HCT116 (cell line): Measurements from ENCODE around the gene FEM1B. TPM values are rescaled to one million over a fixed set of nuclear protein-coding genes. Genes with fewer than 3 reads are reported as not detected.

ENCODE experiments used
- ATAC-seq: fragments of 200-7000 bp; cut with Tn5 transposase; 2 replicates; pipeline ENCODE4 v1.9.1; 2020; ENCODE audit warnings: mild to moderate bottlenecking, moderate library complexity
- BruUV-seq: library from RNA; stranded (reverse); fragments of 400-500 nt; replicated peaks from 2 replicates; lab custom pipeline; 2021; lab: Mats Ljungman, UMichigan
- CTCF ChIA-PET: fragments of 300-600 bp; sonication (Branson Sonifier 250); formaldehyde crosslinking; loops from one replicate; lab custom pipeline; 2021; ENCODE audit warnings: antibody characterized with exemption; lab: Charles Lee
- POLR2A ChIA-PET: fragments of 300-600, 350-600 bp; sonication (Branson Sonifier 250); formaldehyde crosslinking; loops from one replicate; lab custom pipeline; 2021; ENCODE audit warnings: antibody characterized with exemption; lab: Charles Lee
- RAD21 ChIA-PET, 2 experiments: fragments of 300-600 bp; sonication (Branson Sonifier 250); formaldehyde crosslinking; loops; one replicate each; lab custom pipeline; 2023; ENCODE audit warnings: low total read pairs in 2 of 2; ENCODE audit not compliant: uncharacterized antibody in 2 of 2, unreplicated experiment in 2 of 2, low non-redundant PET in 1 of 2; lab: Charles Lee
- DNase-seq: peaks from one replicate; pipeline ENCODE4 v3.0.0-alpha.2; 2010; ENCODE audit warnings: low read depth, low spot score
- H2AFZ ChIP-seq: fragments of 200-600 bp; shearing (Covaris generic), sonication (generic); 2 replicates; pipeline ENCODE4 v1.6.1; 2017; ENCODE audit warnings: low read depth, mixed run types, mixed read lengths, antibody characterized with exemption, low read length; ENCODE audit not compliant: poor library complexity, severe bottlenecking
- H3K27ac ChIP-seq: 2 replicates; pipeline ENCODE4 v1.5.1; 2012; ENCODE audit warnings: low read depth, low read length
- H3K27me3 ChIP-seq: fragments of 200-600 bp; sonication (generic); 2 replicates; pipeline ENCODE4 v1.6.1; 2016; ENCODE audit warnings: mixed run types, low read length, mixed read lengths; ENCODE audit not compliant: insufficient read depth
- H3K36me3 ChIP-seq, 2 experiments: fragments of 200-500 bp in 1 of 2; fragments of 200-600 bp in 1 of 2; sonication (Bioruptor generic) in 1 of 2; sonication (generic) in 1 of 2; 2 replicates each; pipeline versions ENCODE4 v1.5.1 to v1.6.1; 2014 to 2016; ENCODE audit warnings: low read length in 2 of 2, inconsistent platforms in 1 of 2, mixed read lengths in 1 of 2, mixed run types in 1 of 2; ENCODE audit not compliant: insufficient read depth in 2 of 2, control insufficient read depth in 1 of 2
- H3K4me1 ChIP-seq, 2 experiments: fragments of 200-600 bp in 1 of 2; sonication (generic) in 1 of 2; 2 replicates each; pipeline versions ENCODE4 v1.5.1 to v1.6.1; 2012 to 2017; ENCODE audit warnings: low read length in 2 of 2, inconsistent platforms in 1 of 2, mild to moderate bottlenecking in 1 of 2, mixed read lengths in 1 of 2, mixed run types in 1 of 2, moderate library complexity in 1 of 2; ENCODE audit not compliant: insufficient read depth in 2 of 2, control insufficient read depth in 1 of 2
- H3K4me2 ChIP-seq: fragments of 200-600 bp; sonication (generic); 2 replicates; pipeline ENCODE4 v1.6.1; 2017; ENCODE audit warnings: mixed run types, low read length, mixed read lengths
- H3K4me3 ChIP-seq, 2 experiments: fragments of 200-600 bp in 1 of 2; sonication (generic) in 1 of 2; replicated peaks in 1 of 2; 2 replicates each; pipeline ENCODE4 v1.5.1; 2011 to 2016; ENCODE audit warnings: low read length in 2 of 2, control low read depth in 1 of 2, low read depth in 1 of 2, mild to moderate bottlenecking in 1 of 2, mixed read lengths in 1 of 2, mixed run types in 1 of 2
- H3K79me2 ChIP-seq: fragments of 200-600 bp; sonication (generic); 2 replicates; pipeline ENCODE4 v1.6.1; 2017; ENCODE audit warnings: mild to moderate bottlenecking, mixed run types, low read length, moderate library complexity, mixed read lengths; ENCODE audit not compliant: insufficient read depth
- H3K9ac ChIP-seq: fragments of 200-600 bp; sonication (generic); 2 replicates; pipeline ENCODE4 v1.6.1; 2016; ENCODE audit warnings: low read length, mixed read lengths
- H3K9me2 ChIP-seq: fragments of 200-600 bp; sonication (generic), shearing (Covaris generic); 2 replicates; pipeline ENCODE4 v1.6.1; 2017; ENCODE audit warnings: mixed run types, mild to moderate bottlenecking, moderate library complexity; ENCODE audit not compliant: insufficient read depth
- H3K9me3 ChIP-seq, 2 experiments: fragments of 200-500 bp in 1 of 2; fragments of 200-600 bp in 1 of 2; sonication (Bioruptor generic) in 1 of 2; sonication (generic) in 1 of 2; 2 replicates each; pipeline ENCODE4 v1.6.1; 2014 to 2017; ENCODE audit warnings: low read length in 2 of 2, mixed read lengths in 2 of 2, inconsistent platforms in 1 of 2, low read depth in 1 of 2, mild to moderate bottlenecking in 1 of 2, mixed run types in 1 of 2, moderate library complexity in 1 of 2; ENCODE audit not compliant: control insufficient read depth in 1 of 2, insufficient read depth in 1 of 2
- H4K20me1 ChIP-seq: fragments of 200-600 bp; sonication (generic), shearing (Covaris generic); 2 replicates; pipeline ENCODE4 v1.6.1; 2017; ENCODE audit warnings: mixed run types, mild to moderate bottlenecking, moderate library complexity; ENCODE audit not compliant: insufficient read depth
- CBX3 ChIP-seq: IDR thresholded peaks from 2 replicates; pipeline ENCODE4 v1.6.1; 2012; ENCODE audit warnings: low read depth
- CEBPB ChIP-seq: IDR thresholded peaks from 2 replicates; pipeline ENCODE4 v1.6.1; 2012; ENCODE audit warnings: low read depth
- CTCF ChIP-seq, 3 experiments: fragments of 200-600 bp in 1 of 3; sonication (generic) in 1 of 3; IDR thresholded peaks in 2 of 3; conservative IDR thresholded peaks in 1 of 3; 2 replicates each; pipeline ENCODE4 v1.5.1; 2012 to 2017; ENCODE audit warnings: low read depth in 2 of 3, low read length in 2 of 3, antibody characterized with exemption in 1 of 3, borderline replicate concordance in 1 of 3, control low read depth in 1 of 3, mild to moderate bottlenecking in 1 of 3, mixed read lengths in 1 of 3, mixed run types in 1 of 3, moderate library complexity in 1 of 3; ENCODE audit not compliant: insufficient read depth in 1 of 3
- EGR1 ChIP-seq: IDR thresholded peaks from 2 replicates; pipeline ENCODE4 v1.6.1; 2012; ENCODE audit warnings: low read depth
- ELF1 ChIP-seq: IDR thresholded peaks from 2 replicates; pipeline ENCODE4 v1.6.1; 2012; ENCODE audit warnings: low read depth, borderline replicate concordance
- EZH2 ChIP-seq: fragments of 200-600 bp; sonication (generic); IDR thresholded peaks from 2 replicates; pipeline ENCODE4 v1.6.1; 2017; ENCODE audit warnings: antibody characterized with exemption, mixed run types
- EZH2phosphoT487 ChIP-seq: fragments of 200-600 bp; IDR thresholded peaks from 2 replicates; pipeline ENCODE4 v1.6.1; 2018; ENCODE audit warnings: antibody characterized with exemption, borderline replicate concordance
- FOSL1 ChIP-seq: IDR thresholded peaks from 2 replicates; pipeline ENCODE4 v1.6.1; 2012; ENCODE audit warnings: low read depth
- POLR2A ChIP-seq: IDR thresholded peaks from 2 replicates; pipeline ENCODE4 v1.7.0; 2011; ENCODE audit warnings: borderline replicate concordance; ENCODE audit not compliant: insufficient read depth, insufficient read length; ENCODE audit errors: extremely low read depth
- RAD21 ChIP-seq: IDR thresholded peaks from 2 replicates; pipeline ENCODE4 v1.6.1; 2012; ENCODE audit warnings: low read depth, mild to moderate bottlenecking
- REST ChIP-seq: IDR thresholded peaks from 2 replicates; pipeline ENCODE4 v1.6.1; 2012; ENCODE audit warnings: low read depth
- SIN3A ChIP-seq: IDR thresholded peaks from 2 replicates; pipeline ENCODE4 v1.6.1; 2012; ENCODE audit warnings: low read depth
- SP1 ChIP-seq: IDR thresholded peaks from 2 replicates; pipeline ENCODE4 v1.6.1; 2012; ENCODE audit warnings: low read depth
- SRF ChIP-seq: IDR thresholded peaks from 2 replicates; pipeline ENCODE4 v1.6.1; 2012; ENCODE audit warnings: low read depth
- TCF7L2 ChIP-seq: IDR thresholded peaks from 2 replicates; pipeline ENCODE4 v1.7.0; 2011; ENCODE audit warnings: borderline replicate concordance, inconsistent platforms; ENCODE audit not compliant: insufficient read depth, insufficient read length; ENCODE audit errors: extremely low read depth
- YY1 ChIP-seq: IDR thresholded peaks from 2 replicates; pipeline ENCODE4 v1.6.1; 2011; ENCODE audit warnings: low read length, low read depth, moderate library complexity, mild to moderate bottlenecking; ENCODE audit not compliant: insufficient replicate concordance; ENCODE audit errors: extremely low read depth
- ZFX ChIP-seq: fragments of 450-650 bp; IDR thresholded peaks from 2 replicates; pipeline ENCODE4 v1.6.1; 2017
- ZNF274 ChIP-seq: fragments of 200-500 bp; sonication (Bioruptor generic); IDR thresholded peaks from 2 replicates; pipeline ENCODE4 v1.6.1; 2014; ENCODE audit warnings: mild to moderate bottlenecking, low read depth, low read length, inconsistent platforms
- intact Hi-C: fragments of 100-400 bp; cut with micrococcal nuclease; formaldehyde crosslinking; loops from 2 replicates; pipeline ENCODE4 v1.10.0; 2022
- total RNA-seq: library from RNA; stranded (reverse); gene quantifications from one replicate; pipeline ENCODE4 v1.2.1, GENCODE V29; 2021; ENCODE audit not compliant: unreplicated experiment

The FEM1B gene
- total RNA-seq, 1 experiment from 2014 or later = 39.7 TPM

GRCh38 chr15:68330901-68331300 lies 53.4 kb downstream of the FEM1B start:
- TF ChIP-seq REST = no peak
- TF ChIP-seq POLR2A = no peak
- no peak for TF ChIP-seq SP1
- TF ChIP-seq EZH2phosphoT487 = no peak
- no peak for TF ChIP-seq CTCF (IDR thresholded peaks at IDR 0.05 in 2 of 3, conservative IDR thresholded peaks at IDR 0.05 in 1 of 3; ENCODE audit: borderline replicate concordance in 1 of 3, insufficient read depth in 1 of 3, low read depth in 2 of 3, low read length in 2 of 3)
- TF ChIP-seq ELF1 = no peak
- no peak for TF ChIP-seq YY1
- TF ChIP-seq SIN3A = no peak
- TF ChIP-seq ZNF274 = no peak
- no peak for TF ChIP-seq CEBPB
- TF ChIP-seq RAD21 = no peak
- TF ChIP-seq FOSL1 = no peak
- no peak for TF ChIP-seq TCF7L2
- TF ChIP-seq ZFX = no peak
- no peak for TF ChIP-seq CBX3
- TF ChIP-seq EGR1 = no peak
- no peak for TF ChIP-seq SRF
- no peak for TF ChIP-seq EZH2
- Histone ChIP-seq H3K79me2 (no peaks in the 10 kb centered on the region), H3K9ac (no peak overlapping the region), H3K4me2 (no peak overlapping the region), H3K27me3 (peaks cover 4% of the 10 kb centered on the region; the same call in 1 of the 2 replicates), H3K9me2 (no peaks in the 10 kb centered on the region), H3K4me3 (no peak overlapping the region), H3K4me1 (peaks cover 0 to 8% of the 10 kb centered on the region in 2 experiments; a peak in 2 of 4 replicates), H2AFZ (no peak overlapping the region), H3K27ac (no peak overlapping the region), H3K36me3 (no peaks in the 10 kb centered on the region), H4K20me1 (no peaks in the 10 kb centered on the region), H3K9me3 (no peaks in the 10 kb centered on the region)
- CTCF ChIA-PET = interaction anchor here (0.8 kb wide), 1 partner anchor 24 kb away, joined by 3 read pairs; no protein-coding TSS in a partner anchor
- DNase-seq (no peak), ATAC-seq (no peak)
- intact Hi-C loops = no loop called here
- POLR2A ChIA-PET = no interaction called here
- RAD21 ChIA-PET = no interaction called here
- BruUV-seq = no TSS peak
